T1000 (cell line): ENCODE measurements around the gene SOCS2.

ENCODE experiments used
- DNase-seq: peaks from one replicate; lab custom pipeline; 2025; ENCODE audit warnings: mixed read lengths; lab: John Stamatoyannopoulos, UW

The SOCS2 gene

GRCh38 chr12:93567174-93567573, 5.3 kb upstream of the SOCS2 start:
- no peak for DNase-seq

GRCh38 chr12:93568091-93568490, 4.4 kb upstream of the SOCS2 start:
- DNase-seq: no peak

- no peak for DNase-seq
Measured at GRCh38 chr12:93569301-93569655, 3.2 kb upstream of the SOCS2 start.

GRCh38 chr12:93569656-93570551, 2.6 kb upstream of the SOCS2 start:
- peak; percentile 77 for DNase-seq

- peak; percentile 84 for DNase-seq
Measured at GRCh38 chr12:93570552-93571364, 1.7 kb upstream of the SOCS2 start.

GRCh38 chr12:93571365-93571924, 1.0 kb upstream of the SOCS2 start:
- no peak for DNase-seq

- DNase-seq: no peak
Measured at GRCh38 chr12:93572712-93573551, 457 bp downstream of the SOCS2 start.

- DNase-seq: no peak
Measured at GRCh38 chr12:93573552-93574223, 1.2 kb downstream of the SOCS2 start.

GRCh38 chr12:93577222-93577621, 4.7 kb downstream of the SOCS2 start:
- no peak for DNase-seq

- no peak for DNase-seq
Measured at GRCh38 chr12:93578221-93578620, 5.7 kb downstream of the SOCS2 start.

GRCh38 chr12:93580682-93581081, 8.2 kb downstream of the SOCS2 start:
- DNase-seq: no peak

GRCh38 chr12:93581370-93581769, 8.9 kb downstream of the SOCS2 start:
- DNase-seq: no peak

GRCh38 chr12:93582351-93582750, 9.9 kb downstream of the SOCS2 start:
- DNase-seq: no peak

GRCh38 chr12:93583627-93584392, 11.3 kb downstream of the SOCS2 start:
- DNase-seq: no peak

GRCh38 chr12:93585247-93585646, 12.8 kb downstream of the SOCS2 start:
- no peak for DNase-seq

- no peak for DNase-seq
Measured at GRCh38 chr12:93587611-93588010, 15.1 kb downstream of the SOCS2 start.

GRCh38 chr12:93589081-93589480, 16.6 kb downstream of the SOCS2 start:
- no peak for DNase-seq

GRCh38 chr12:93591137-93591868, 18.8 kb downstream of the SOCS2 start:
- no peak for DNase-seq

GRCh38 chr12:93592641-93593406, 20.3 kb downstream of the SOCS2 start:
- no peak for DNase-seq
